Measurements from ENCODE around the gene TMEM245.
"Not testable (repeated sequence)": the region's sequence is repeated elsewhere in the genome, so short reads cannot be mapped to it uniquely, and the experiment has no call there.

TMEM245 gene

DNA sequence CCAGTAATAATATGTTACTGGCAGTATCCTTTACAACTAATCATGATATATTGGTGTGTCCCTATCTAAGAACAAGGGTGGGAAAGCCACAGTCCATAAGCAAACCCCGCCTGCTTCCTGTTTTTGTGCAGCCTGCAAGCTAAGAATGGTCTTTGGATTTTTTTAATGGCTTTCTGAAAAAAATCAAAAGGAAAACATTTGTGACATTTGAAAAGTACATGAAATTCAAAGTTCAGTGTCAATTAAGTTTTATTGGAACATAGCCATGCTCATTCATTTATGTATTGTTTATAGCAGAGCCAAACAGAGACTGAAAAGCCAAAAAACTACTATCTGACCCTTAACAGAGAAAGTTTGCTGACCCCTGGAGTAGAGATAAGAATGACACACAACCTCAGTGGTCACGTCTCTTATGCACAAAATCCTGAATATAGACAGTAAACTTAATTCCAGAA is 12.8 kb upstream of the TMEM245 start:
- no peak for DNase-seq

- DNase-seq, result no peak
Observed at GRCh38 chr9:109129470-109130197, 9.9 kb upstream of the TMEM245 start.

DNA sequence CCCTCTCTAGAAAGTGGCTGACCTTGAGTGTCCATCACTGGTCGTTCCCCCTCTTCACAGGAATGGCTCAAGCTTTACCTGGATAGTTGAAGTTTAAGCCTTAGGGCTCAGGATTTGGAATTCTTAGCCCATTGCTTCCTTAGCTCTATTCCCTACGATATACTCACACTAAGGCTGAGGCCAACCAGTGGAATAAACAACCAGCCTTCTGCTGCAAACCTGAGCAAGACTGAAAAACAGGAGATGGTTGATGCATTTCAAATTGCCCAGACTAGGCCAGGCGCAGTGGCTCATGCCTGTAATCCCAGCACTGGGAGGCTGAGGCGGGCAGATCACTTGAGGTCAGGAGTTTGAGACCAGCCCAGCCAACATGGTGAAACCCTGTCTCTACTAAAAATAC is 6.9 kb upstream of the TMEM245 start:
- DNase-seq, result not testable (repeated sequence)

GRCh38 chr9:109124121-109124520 is 4.4 kb upstream of the TMEM245 start:
- no peak for DNase-seq

GRCh38 chr9:109122726-109123621 is 3.2 kb upstream of the TMEM245 start:
- DNase-seq, result no peak

DNA sequence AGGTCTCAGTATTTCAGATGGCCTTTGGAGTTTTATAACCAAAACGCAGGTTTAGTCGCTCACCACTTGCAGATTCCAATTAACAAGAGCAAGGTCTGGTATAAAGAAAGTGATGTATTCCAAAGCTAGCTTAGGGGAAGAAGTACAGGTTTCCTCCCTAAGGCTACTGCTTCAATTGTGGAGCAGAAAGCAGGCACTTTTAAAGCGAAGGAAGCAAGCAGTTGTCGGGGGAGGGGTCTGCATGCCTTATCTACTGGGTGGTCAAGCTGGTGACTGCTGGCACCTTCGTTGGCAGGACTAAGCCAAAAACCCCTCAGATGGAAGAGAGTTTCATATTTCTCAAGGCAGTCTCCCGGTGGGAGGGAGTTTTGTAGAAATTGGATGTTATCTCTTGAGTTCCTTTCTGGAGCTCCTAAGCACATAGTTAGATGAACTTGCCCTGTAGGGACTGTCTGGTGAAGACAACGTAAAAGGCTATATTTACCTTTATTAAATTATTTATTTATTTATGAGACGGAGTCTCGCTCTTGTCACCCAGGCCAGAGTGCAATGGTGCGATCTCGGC is 1.6 kb upstream of the TMEM245 start:
- no peak for DNase-seq

- no peak for DNase-seq
Observed at GRCh38 chr9:109120204-109120789, 550 bp upstream of the TMEM245 start.

GRCh38 chr9:109118808-109119438 is 824 bp downstream of the TMEM245 start:
- no peak for DNase-seq

- no peak for DNase-seq
Observed at GRCh38 chr9:109117856-109118807, 1.6 kb downstream of the TMEM245 start.

GRCh38 chr9:109115931-109116526 is 3.7 kb downstream of the TMEM245 start:
- DNase-seq, result no peak

GRCh38 chr9:109114670-109115069 is 5.1 kb downstream of the TMEM245 start:
- DNase-seq, result no peak

- no peak for DNase-seq
Observed at GRCh38 chr9:109113892-109114609, 5.7 kb downstream of the TMEM245 start.

DNA sequence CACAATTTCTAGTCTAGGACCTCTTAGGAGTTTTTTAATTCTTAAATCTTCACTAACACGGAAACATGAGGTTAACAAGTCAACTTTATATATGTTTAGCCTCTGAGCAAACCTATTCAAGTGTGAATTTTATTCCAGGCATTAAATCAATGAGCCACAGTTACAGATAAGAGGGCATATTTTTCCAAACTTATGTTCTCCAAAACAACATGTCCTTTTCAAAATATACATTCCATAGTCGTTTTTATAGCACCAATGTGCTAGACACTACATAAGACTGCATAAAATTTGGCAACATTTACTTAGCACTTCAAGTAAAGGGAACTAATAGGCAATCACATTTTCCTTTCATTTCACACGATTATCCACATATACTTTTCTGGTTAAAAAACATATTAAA is 6.5 kb downstream of the TMEM245 start:
- no peak for DNase-seq

DNA sequence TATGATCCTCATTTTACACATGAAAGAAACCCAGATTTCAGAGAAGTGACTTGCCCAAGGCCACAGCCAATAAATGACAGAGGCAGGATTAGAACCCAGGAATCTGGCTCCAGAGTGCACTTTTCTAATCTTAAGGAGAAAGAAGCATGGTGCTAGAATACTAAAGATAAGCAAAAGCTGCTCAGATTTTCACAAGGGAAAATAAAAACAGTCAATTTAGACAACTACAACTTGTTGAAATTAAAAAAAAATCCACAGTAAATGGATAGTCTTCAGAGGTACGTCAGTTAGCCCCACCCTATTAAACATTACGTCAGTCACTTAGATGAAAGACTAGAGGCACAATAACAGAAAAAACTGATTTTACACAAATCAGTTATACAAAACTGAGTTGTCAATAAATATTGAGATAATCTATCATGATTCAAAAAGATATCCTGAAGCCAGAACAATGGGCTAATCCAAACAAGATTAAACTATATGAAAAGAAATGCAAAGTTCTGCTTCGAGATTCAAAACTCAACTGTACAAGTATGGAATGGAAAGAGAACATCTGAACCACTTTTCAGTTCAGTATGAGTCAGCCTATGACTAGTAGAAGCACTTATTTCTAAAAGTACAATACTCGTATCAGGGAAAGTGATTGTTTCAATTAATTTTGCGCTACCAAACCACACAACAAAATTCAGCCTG is 9.3 kb downstream of the TMEM245 start:
- DNase-seq, result no peak

- DNase-seq, result no peak
Observed at GRCh38 chr9:109109967-109110328, 9.8 kb downstream of the TMEM245 start.

- no peak for DNase-seq
Observed at GRCh38 chr9:109108318-109108717, 11.4 kb downstream of the TMEM245 start.

- no peak for DNase-seq
Observed at GRCh38 chr9:109107402-109108240, 12.1 kb downstream of the TMEM245 start.

GRCh38 chr9:109101810-109102209 is 17.9 kb downstream of the TMEM245 start:
- no peak for DNase-seq

- DNase-seq, result no peak
Observed at GRCh38 chr9:109101202-109101595, 18.5 kb downstream of the TMEM245 start.

Measured in NCI-H187 treated with DMSO at 0.1 percent for 48 hours (cell line).